OCI-LY7 (cell line): ENCODE measurements around the gene APOO. TPM values are rescaled to one million over a fixed set of nuclear protein-coding genes. Genes with fewer than 3 reads are reported as not detected.

ENCODE experiments used
- BruUV-seq: library from RNA; stranded (reverse); fragments of 400-500 nt; replicated peaks from 2 replicates; lab custom pipeline; 2021; lab: Mats Ljungman, UMichigan
- CTCF ChIA-PET: fragments of 300-600 bp; sonication (Branson Sonifier 250); formaldehyde crosslinking; loops from one replicate; lab custom pipeline; 2022; ENCODE audit warnings: antibody characterized with exemption; ENCODE audit not compliant: unreplicated experiment; lab: Charles Lee
- POLR2A ChIA-PET: fragments of 300-600 bp; sonication (Branson Sonifier 250); formaldehyde crosslinking; loops from one replicate; lab custom pipeline; 2022; ENCODE audit warnings: antibody characterized with exemption; lab: Charles Lee
- DNase-seq: peaks from one replicate; pipeline ENCODE4 v3.0.0-alpha.2; 2015; ENCODE audit warnings: low spot score
- H2AFZ ChIP-seq: fragments of 200-600 bp; sonication (generic), shearing (Covaris generic); 2 replicates; pipeline ENCODE4 v1.6.1; 2014; ENCODE audit warnings: mild to moderate bottlenecking, antibody characterized with exemption, low read length, moderate library complexity
- H3K27ac ChIP-seq: fragments of 200-600 bp; sonication (generic); 2 replicates; pipeline ENCODE4 v1.5.1; 2014; ENCODE audit warnings: mixed run types, low read depth, mild to moderate bottlenecking, moderate library complexity, low read length, inconsistent platforms; ENCODE audit not compliant: poor library complexity, severe bottlenecking
- H3K36me3 ChIP-seq: fragments of 200-600 bp; sonication (generic); 2 replicates; pipeline ENCODE4 v1.6.1; 2014; ENCODE audit warnings: mild to moderate bottlenecking, antibody characterized with exemption, low read length, moderate library complexity, mixed read lengths; ENCODE audit not compliant: insufficient read depth
- H3K4me1 ChIP-seq: fragments of 200-600 bp; sonication (generic); 2 replicates; pipeline ENCODE4 v1.5.1; 2014; ENCODE audit warnings: mild to moderate bottlenecking, low read length; ENCODE audit not compliant: insufficient read depth, poor library complexity, severe bottlenecking
- H3K4me2 ChIP-seq: fragments of 200-600 bp; sonication (generic); 2 replicates; pipeline ENCODE4 v1.6.1; 2014; ENCODE audit warnings: mild to moderate bottlenecking, low read length
- H3K4me3 ChIP-seq: fragments of 200-600 bp; sonication (generic); 2 replicates; pipeline ENCODE4 v1.5.1; 2014; ENCODE audit warnings: mild to moderate bottlenecking, low read depth, low read length; ENCODE audit not compliant: poor library complexity, severe bottlenecking
- H3K79me2 ChIP-seq: fragments of 200-600 bp; sonication (generic); 2 replicates; pipeline ENCODE4 v1.6.1; 2016; ENCODE audit warnings: low read depth, mild to moderate bottlenecking, low read length, moderate library complexity, mixed read lengths; ENCODE audit not compliant: insufficient read depth
- H3K9me2 ChIP-seq: fragments of 200-600 bp; sonication (generic); 2 replicates; pipeline ENCODE4 v1.6.1; 2016; ENCODE audit warnings: mild to moderate bottlenecking, low read length, mixed read lengths; ENCODE audit not compliant: insufficient read depth
- H3K9me3 ChIP-seq: fragments of 200-600 bp; sonication (generic); 2 replicates; pipeline ENCODE4 v1.6.1; 2014; ENCODE audit warnings: mild to moderate bottlenecking, mixed run types, low read length, mixed read lengths
- H4K20me1 ChIP-seq: fragments of 200-600 bp; sonication (generic); 2 replicates; pipeline ENCODE4 v1.6.1; 2014; ENCODE audit warnings: mild to moderate bottlenecking, antibody characterized with exemption, low read length, moderate library complexity, mixed read lengths; ENCODE audit not compliant: insufficient read depth
- CTCF ChIP-seq: fragments of 200-600 bp; sonication (generic); conservative IDR thresholded peaks from 2 replicates; pipeline ENCODE4 v1.5.1; 2014; ENCODE audit warnings: mild to moderate bottlenecking, antibody characterized with exemption, low read length, moderate library complexity, mixed read lengths
- EZH2phosphoT487 ChIP-seq: fragments of 200-600 bp; sonication (generic); IDR thresholded peaks from 2 replicates; pipeline ENCODE4 v1.6.1; 2018; ENCODE audit warnings: low read depth, borderline replicate concordance, mild to moderate bottlenecking, mixed run types, antibody characterized with exemption, low read length, moderate library complexity, mixed read lengths
- intact Hi-C: fragments of 100-400 bp; cut with micrococcal nuclease; formaldehyde crosslinking; loops from one replicate; pipeline ENCODE4 v1.10.0; 2022; ENCODE audit not compliant: unreplicated experiment
- total RNA-seq, 2 experiments: library from RNA; depleted of rRNA in 1 of 2; stranded (reverse); fragments of >200 nt in 1 of 2; shearing (Covaris generic) in 1 of 2; gene quantifications; 2 replicates each; pipeline ENCODE4 v1.2.3, GENCODE V29; 2014 to 2022

Gene APOO
- total RNA-seq, 2 experiments from 2014 or later, result 17.5 to 18.1 TPM

- Histone ChIP-seq H3K36me3 (no peaks in the 10 kb centered on the region), H3K4me3 (no peak overlapping the region), H3K27ac (no peak overlapping the region), H3K9me2 (no peaks in the 10 kb centered on the region), H3K4me2 (no peak overlapping the region), H3K79me2 (no peaks in the 10 kb centered on the region), H3K4me1 (peaks cover 9% of the 10 kb centered on the region), H4K20me1 (no peaks in the 10 kb centered on the region), H3K9me3 (no peaks in the 10 kb centered on the region), H2AFZ (no peak overlapping the region)
- ChIA-PET CTCF (no interaction called here), POLR2A (interaction anchor here (0.6 to 1.2 kb wide), 2 partner anchors 8 to 31 kb away, joined by 4 to 6 read pairs; no protein-coding TSS in a partner anchor)
- BruUV-seq, result no TSS peak
- intact Hi-C loops, result no loop called here
- DNase-seq, result no peak
- TF ChIP-seq EZH2phosphoT487, result no peak
- no peak for TF ChIP-seq CTCF
These were observed 85.9 kb downstream of the APOO start for GRCh38 chrX:23821847-23822246.

GRCh38 chrX:23820235-23820782, 87.4 kb downstream of the APOO start:
- ChIA-PET CTCF (no interaction called here), POLR2A (interaction anchor here (0.6 kb wide), 1 partner anchor 7 kb away, joined by 3 read pairs; no protein-coding TSS in a partner anchor)
- Histone ChIP-seq H3K9me2 (no peaks in the 10 kb centered on the region), H3K4me3 (no peak overlapping the region), H3K79me2 (no peaks in the 10 kb centered on the region), H3K4me2 (no peak overlapping the region), H2AFZ (no peak overlapping the region), H3K4me1 (peaks cover 10% of the 10 kb centered on the region), H4K20me1 (no peaks in the 10 kb centered on the region), H3K36me3 (no peaks in the 10 kb centered on the region), H3K27ac (no peak overlapping the region), H3K9me3 (no peaks in the 10 kb centered on the region)
- intact Hi-C loops, result no loop called here
- TF ChIP-seq CTCF, result no peak
- TF ChIP-seq EZH2phosphoT487, result no peak
- no TSS peak for BruUV-seq
- DNase-seq, result no peak
